Measurements from ENCODE around the gene SPTB.

- no peak for TF ChIP-seq CTCF (IDR thresholded peaks at IDR 0.05; ENCODE audit: borderline replicate concordance, extremely low read depth, low read length, poor library complexity, severe bottlenecking)
- no peak for TF ChIP-seq EZH2 (IDR thresholded peaks at IDR 0.05; ENCODE audit: borderline replicate concordance, low read depth, low read length, severe bottlenecking)
These were observed 44.3 kb downstream of the SPTB start for GRCh38 chr14:64835431-64835830.

All from DND-41 (cell line).